MM.1S (cell line): ENCODE data around the gene AHSG.

Experiments
- DNase-seq: peaks from one replicate; pipeline ENCODE4 v3.0.0-alpha.2; 2015
- H2AFZ ChIP-seq: fragments of 300-600 bp; sonication (generic); 2 replicates; pipeline ENCODE4 v1.6.0; 2016; ENCODE audit warnings: antibody characterized with exemption, low read length
- H3F3A ChIP-seq: fragments of 300-600 bp; sonication (generic); 2 replicates; pipeline ENCODE4 v1.6.1; 2016; ENCODE audit warnings: mild to moderate bottlenecking, antibody characterized with exemption, low read length, moderate library complexity, mixed read lengths; ENCODE audit not compliant: insufficient read depth
- H3K27ac ChIP-seq: fragments of 300-600 bp; sonication (generic); 2 replicates; pipeline ENCODE4 v1.5.1; 2016; ENCODE audit warnings: mild to moderate bottlenecking, low read length
- H3K27me3 ChIP-seq: fragments of 300-600 bp; sonication (generic); replicated peaks from 2 replicates; pipeline ENCODE4 v1.6.0; 2016; ENCODE audit warnings: low read length; ENCODE audit not compliant: insufficient read depth
- H3K36me3 ChIP-seq: fragments of 300-600 bp; sonication (generic); replicated peaks from 2 replicates; pipeline ENCODE4 v1.6.1; 2016; ENCODE audit warnings: mild to moderate bottlenecking, low read length, mixed read lengths; ENCODE audit not compliant: insufficient read depth
- H3K4me1 ChIP-seq: fragments of 300-600 bp; sonication (generic); 2 replicates; pipeline ENCODE4 v1.6.1; 2016; ENCODE audit warnings: low read length, mixed read lengths
- H3K4me2 ChIP-seq: fragments of 300-600 bp; sonication (generic); 2 replicates; pipeline ENCODE4 v1.6.0; 2016; ENCODE audit warnings: low read depth, low read length
- H3K4me3 ChIP-seq: fragments of 300-600 bp; sonication (generic); 2 replicates; pipeline ENCODE4 v1.5.1; 2016; ENCODE audit warnings: low read length, mixed read lengths
- H3K79me2 ChIP-seq: fragments of 300-600 bp; sonication (generic); 2 replicates; pipeline ENCODE4 v1.6.1; 2016; ENCODE audit warnings: mixed run types, low read length, mixed read lengths
- H3K9ac ChIP-seq: fragments of 300-600 bp; sonication (generic); 2 replicates; pipeline ENCODE4 v1.6.1; 2016; ENCODE audit warnings: low read length, mixed read lengths
- H3K9me2 ChIP-seq: fragments of 300-600 bp; sonication (generic); replicated peaks from 2 replicates; pipeline ENCODE4 v1.6.1; 2016; ENCODE audit warnings: mild to moderate bottlenecking, low read length, mixed read lengths; ENCODE audit not compliant: insufficient read depth
- H3K9me3 ChIP-seq: fragments of 300-600 bp; sonication (generic); replicated peaks from 2 replicates; pipeline ENCODE4 v1.6.1; 2016; ENCODE audit warnings: mild to moderate bottlenecking, low read length, mixed read lengths; ENCODE audit not compliant: insufficient read depth
- H4K20me1 ChIP-seq: fragments of 300-600 bp; sonication (generic); 2 replicates; pipeline ENCODE4 v1.6.1; 2016; ENCODE audit warnings: mild to moderate bottlenecking, low read length, moderate library complexity, mixed read lengths; ENCODE audit not compliant: insufficient read depth
- CTCF ChIP-seq: fragments of 300-600 bp; sonication (generic); IDR thresholded peaks from 2 replicates; pipeline ENCODE4 v1.5.1; 2016; ENCODE audit warnings: antibody characterized with exemption, low read length, mixed read lengths
- EZH2 ChIP-seq: fragments of 300-600 bp; sonication (generic); optimal IDR thresholded peaks from 2 replicates; pipeline ENCODE3; 2017; ENCODE audit warnings: low read depth, mild to moderate bottlenecking, antibody characterized with exemption, low read length, mixed read lengths
- EZH2phosphoT487 ChIP-seq: fragments of 300-600 bp; sonication (generic); IDR thresholded peaks from 2 replicates; pipeline ENCODE4 v1.6.1; 2018; ENCODE audit warnings: antibody characterized with exemption, low read length

Gene AHSG

GRCh38 chr3:186587183-186587582 is 25.7 kb upstream of the AHSG start:
- no peak for TF ChIP-seq CTCF
- no peaks in the 10 kb centered on the region for H3K27me3 ChIP-seq
- no peak overlapping the region for H3K4me3 ChIP-seq
- H3K9ac ChIP-seq: no peak overlapping the region
- peaks cover 15% of the 10 kb centered on the region; the same call in 1 of the 2 replicates for H3K36me3 ChIP-seq
- no peak overlapping the region for H2AFZ ChIP-seq
- H3K4me2 ChIP-seq: no peak overlapping the region
- H3K4me1 ChIP-seq: no peaks in the 10 kb centered on the region
- no peaks in the 10 kb centered on the region for H3K79me2 ChIP-seq
- H3K9me2 ChIP-seq: no peaks in the 10 kb centered on the region
- DNase-seq: no peak
- H3K27ac ChIP-seq: no peak overlapping the region
- no peaks in the 10 kb centered on the region for H4K20me1 ChIP-seq
- H3K9me3 ChIP-seq: no peaks in the 10 kb centered on the region
- H3F3A ChIP-seq: no peaks in the 10 kb centered on the region

GRCh38 chr3:186588632-186589031 is 24.2 kb upstream of the AHSG start:
- DNase-seq: no peak
- Histone ChIP-seq H4K20me1 (no peaks in the 10 kb centered on the region), H3K27me3 (no peaks in the 10 kb centered on the region), H3K27ac (no peak overlapping the region), H2AFZ (no peak overlapping the region), H3K4me2 (no peak overlapping the region), H3K4me1 (no peaks in the 10 kb centered on the region), H3K9me2 (no peaks in the 10 kb centered on the region), H3K36me3 (peaks cover 12% of the 10 kb centered on the region; the same call in 1 of the 2 replicates), H3K4me3 (no peak overlapping the region), H3K9me3 (no peaks in the 10 kb centered on the region), H3F3A (no peaks in the 10 kb centered on the region), H3K79me2 (no peaks in the 10 kb centered on the region), H3K9ac (no peak overlapping the region)
- no peak for TF ChIP-seq EZH2

DNA sequence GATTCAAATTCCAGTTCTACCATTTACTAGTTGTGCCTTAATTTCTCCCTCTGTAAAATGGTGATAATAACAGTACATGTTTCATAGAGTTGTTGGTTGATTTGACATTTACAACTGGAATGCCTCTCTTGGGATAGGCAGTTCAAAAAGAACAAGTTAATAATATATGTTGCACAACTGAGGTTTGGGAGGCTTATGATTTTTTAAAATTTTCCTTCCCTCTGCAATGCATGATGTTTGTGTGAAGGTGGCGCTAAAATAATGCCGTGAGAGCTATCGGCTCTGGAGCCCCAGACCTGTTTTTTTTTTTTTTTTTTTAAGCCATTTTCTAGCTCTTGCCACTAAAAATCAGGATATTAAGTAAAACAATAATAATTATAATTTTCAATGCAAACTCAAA is 23.7 kb upstream of the AHSG start:
- Histone ChIP-seq H3F3A (no peaks in the 10 kb centered on the region), H4K20me1 (no peaks in the 10 kb centered on the region), H2AFZ (no peak overlapping the region), H3K4me1 (no peaks in the 10 kb centered on the region), H3K27ac (no peak overlapping the region), H3K27me3 (no peaks in the 10 kb centered on the region), H3K4me2 (no peak overlapping the region), H3K9ac (no peak overlapping the region), H3K9me3 (no peaks in the 10 kb centered on the region), H3K79me2 (no peaks in the 10 kb centered on the region), H3K9me2 (no peaks in the 10 kb centered on the region), H3K4me3 (no peak overlapping the region), H3K36me3 (0 out of 2 replicates have a peak, but pooled peaks cover 7% of the 10 kb centered on the region)
- TF ChIP-seq CTCF (peak; percentile 53), EZH2phosphoT487 (no peak), EZH2 (no peak)
- DNase-seq: peak; percentile 39

GRCh38 chr3:186589856-186590579 is 22.8 kb upstream of the AHSG start:
- TF ChIP-seq CTCF: no peak
- no peak for TF ChIP-seq EZH2
- TF ChIP-seq EZH2phosphoT487: no peak
- Histone ChIP-seq H3F3A (no peaks in the 10 kb centered on the region), H3K79me2 (no peaks in the 10 kb centered on the region), H3K9me2 (no peaks in the 10 kb centered on the region), H3K4me1 (no peaks in the 10 kb centered on the region), H3K4me2 (no peak overlapping the region), H3K27me3 (no peaks in the 10 kb centered on the region), H3K27ac (no peak overlapping the region), H2AFZ (no peak overlapping the region), H3K4me3 (no peak overlapping the region), H3K9me3 (no peaks in the 10 kb centered on the region), H3K9ac (no peak overlapping the region), H3K36me3 (0 out of 2 replicates have a peak, but pooled peaks cover under 1% of the 10 kb centered on the region), H4K20me1 (no peaks in the 10 kb centered on the region)
- no peak for DNase-seq
